ENCODE measurements around the gene MYH8.

MYH8 gene

DNA sequence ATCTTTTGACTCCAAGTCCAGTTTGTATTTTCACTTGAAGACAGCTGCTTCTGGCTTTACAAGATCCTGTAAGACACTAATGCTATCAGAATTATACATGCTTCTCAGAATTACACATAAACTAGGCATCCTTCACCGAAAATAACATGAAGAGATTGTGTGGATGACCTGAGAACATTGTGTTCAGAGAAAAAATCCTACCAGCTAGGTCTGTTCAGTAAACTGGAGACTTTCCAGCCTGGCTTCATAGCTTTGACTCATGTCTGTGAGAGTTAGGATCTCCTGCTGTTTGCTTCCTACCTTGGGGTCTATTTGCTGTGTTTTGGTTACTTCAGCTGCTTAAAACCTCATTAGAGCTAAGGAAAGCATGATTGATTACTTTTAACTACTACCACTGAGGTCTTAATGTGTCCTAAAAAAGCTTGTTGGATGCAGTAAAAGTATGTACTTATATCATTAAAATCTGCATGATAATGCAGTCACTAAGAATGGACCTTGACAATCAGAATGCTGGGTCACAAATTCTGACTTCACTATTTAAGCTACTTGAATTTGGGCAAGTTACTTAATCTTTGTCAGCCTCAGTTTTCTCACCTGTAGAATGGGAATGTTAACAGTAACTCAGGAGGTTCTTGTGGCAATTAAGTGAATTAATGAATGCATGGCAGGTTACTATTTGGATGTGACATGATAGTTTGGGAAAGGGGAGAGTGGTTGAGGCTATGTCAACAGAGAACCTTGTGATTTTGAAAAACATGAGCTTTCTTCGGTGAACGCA, 40.9 kb downstream of the MYH8 start:
- DNase-seq: no peak

DNA sequence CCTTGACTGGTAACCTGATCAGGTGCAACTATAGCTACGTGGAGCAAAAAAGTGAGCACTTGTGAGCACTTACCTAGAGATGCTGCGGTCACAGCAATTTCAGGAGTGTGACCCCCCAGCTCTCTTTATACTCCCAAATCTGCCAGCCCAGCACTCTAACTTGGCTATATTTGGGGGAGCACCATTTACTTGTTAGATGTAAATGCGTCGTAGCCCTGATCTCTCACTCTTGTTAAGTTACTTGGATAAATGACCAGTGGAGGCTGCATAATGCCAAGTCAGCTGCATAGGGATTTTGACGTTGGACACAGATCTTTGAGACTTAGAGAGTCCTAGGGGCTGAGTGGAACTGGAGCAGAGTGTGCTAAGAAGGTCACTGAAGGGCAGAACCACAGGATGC, 48.8 kb downstream of the MYH8 start, which contains the start of gene MYH13:
TSS of gene MYH13 (minus strand) at position 101 of the 400 bp plus-strand sequence. CDS start 8,476 bp downstream, outside the sequence.
- DNase-seq: no peak

DNA sequence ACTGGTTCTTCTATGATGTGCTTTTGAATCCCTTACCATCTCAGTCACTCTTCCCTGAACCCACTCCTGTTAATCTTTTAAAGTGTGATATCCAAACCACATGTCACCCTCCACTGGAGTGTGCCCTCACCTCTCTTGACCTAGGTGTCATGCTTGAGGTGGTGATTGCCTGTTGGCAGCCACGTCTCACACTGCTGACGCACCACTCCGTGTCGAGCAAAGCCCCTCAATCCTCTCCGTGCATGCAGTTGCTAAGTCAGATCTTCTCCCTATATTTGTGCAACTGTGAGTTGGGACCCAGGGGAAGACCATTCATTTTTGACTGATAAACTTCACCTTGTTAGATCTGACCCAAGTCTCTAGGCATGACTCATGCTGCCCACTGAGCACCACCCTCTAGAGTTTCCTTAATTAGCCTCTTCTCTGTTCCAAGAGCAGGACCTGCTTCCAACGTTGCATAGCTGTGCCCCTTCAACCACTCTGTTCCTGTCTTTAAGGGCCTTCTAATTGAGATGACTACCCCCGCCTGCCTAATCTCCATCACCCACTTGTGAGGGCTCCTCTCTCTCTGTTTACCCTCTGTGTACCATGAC, 51.6 kb downstream of the MYH8 start:
- DNase-seq: no peak

DNA sequence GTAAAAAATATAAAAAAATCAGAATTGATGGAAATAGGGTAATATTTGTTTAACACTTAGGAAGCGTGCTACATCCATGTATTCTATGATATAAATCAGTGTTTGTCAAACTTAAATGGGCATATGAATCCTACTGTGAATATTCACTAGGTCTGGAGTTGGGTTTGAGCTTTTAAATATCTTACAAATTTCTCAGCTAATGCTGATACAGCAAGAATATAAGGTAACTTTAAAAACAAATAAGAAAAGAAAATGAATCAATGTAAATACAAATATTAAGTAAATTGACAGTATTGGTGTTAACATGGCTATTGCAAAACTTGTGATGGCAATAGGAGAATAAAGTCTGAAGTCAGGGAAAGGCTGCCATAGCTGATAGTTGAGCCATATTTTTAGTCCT, 52.5 kb downstream of the MYH8 start:
- no peak for DNase-seq

DNA sequence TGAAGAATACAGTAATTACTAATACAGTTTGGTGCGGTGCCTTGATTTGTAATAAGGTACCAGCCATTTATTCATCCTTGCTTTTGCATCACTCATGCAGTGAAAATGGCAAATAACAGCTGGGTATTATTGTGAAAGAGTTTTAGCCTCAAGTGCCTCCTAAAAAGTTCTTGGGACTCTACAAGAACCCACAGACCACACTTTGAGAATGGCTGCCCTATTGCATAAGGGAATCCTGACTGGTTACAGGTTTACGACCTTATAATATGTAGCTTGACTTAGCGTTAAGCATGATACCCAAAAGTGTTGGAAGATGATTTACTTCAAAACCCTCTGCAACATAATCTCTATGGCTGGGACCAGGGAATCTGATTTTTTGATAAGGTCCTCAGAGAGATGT, 53.2 kb downstream of the MYH8 start:
- DNase-seq: no peak

DNA sequence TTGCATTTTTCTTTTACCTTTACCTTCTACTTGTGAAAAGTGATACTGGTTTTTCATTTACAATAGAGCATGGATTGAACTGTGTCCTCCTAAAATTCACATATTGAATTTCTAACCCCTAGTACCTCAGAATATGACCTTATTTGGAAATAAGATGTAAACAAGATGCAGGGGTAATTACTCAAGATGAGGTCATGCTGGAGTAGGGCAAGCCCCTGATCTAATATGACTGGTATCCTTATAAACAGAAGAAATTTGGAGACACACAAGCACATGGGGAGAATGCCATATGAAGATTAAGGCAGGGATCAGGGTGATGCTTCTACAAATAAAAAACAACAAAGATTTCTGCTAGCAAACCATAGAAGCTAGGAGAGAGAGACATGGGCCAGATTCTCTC, 61.2 kb downstream of the MYH8 start:
- no peak for DNase-seq

DNA sequence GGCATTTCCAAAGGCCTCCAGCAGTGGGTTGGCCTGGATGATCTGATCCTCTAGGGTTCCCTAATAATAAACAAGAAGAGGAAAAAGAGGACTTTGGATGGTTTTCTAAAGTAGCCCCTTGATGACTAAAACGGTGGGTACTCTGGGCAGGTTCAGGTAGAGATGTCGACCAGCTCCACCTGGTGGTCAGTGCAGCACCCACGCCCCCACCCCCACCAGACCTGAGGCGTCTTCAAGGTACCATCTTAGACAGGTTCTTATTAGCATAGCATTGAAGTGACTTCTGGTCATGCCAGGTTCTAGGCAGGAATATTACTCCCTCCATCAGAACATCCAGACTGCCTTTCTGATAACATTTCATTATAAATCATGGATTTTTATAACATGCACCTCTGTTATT, 64.0 kb downstream of the MYH8 start:
- DNase-seq: no peak

DNA sequence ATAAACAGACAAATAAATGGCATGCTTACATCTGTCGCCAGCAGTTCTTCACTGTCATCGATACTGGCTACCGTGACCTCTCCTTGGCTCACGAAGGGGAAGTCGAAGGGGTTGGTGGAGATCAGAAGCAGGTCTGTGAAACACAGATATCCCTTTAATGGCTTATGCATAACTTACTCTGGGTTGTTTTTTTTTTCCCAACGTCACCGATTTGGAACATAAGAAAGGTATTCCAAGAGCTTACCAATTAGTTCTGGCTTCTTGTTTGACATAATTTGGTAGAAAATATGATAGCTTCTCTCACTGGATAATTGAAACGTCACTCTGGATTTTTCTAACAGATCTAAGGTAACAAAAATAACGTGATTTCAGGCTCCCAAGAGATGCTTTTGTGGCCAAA, 67.1 kb downstream of the MYH8 start:
- DNase-seq: no peak

DNA sequence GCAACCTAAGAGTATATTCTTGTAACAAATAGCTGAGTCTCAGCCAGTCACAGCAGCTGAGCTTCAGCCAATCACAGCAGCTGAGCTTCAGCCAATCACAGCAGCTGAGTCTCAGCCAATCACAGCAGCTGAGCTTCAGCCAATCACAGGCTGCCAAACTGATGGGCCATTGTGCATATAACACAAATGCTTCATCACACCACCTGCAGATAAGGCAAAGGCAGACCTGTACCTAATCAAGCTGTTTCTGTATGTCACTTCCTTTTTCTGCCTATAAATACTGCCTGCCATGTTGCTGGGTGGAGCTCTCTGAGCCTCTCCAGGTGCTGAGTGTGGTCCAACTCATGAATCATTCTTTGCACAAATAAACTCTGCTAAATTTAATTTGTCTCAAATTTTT, 68.9 kb downstream of the MYH8 start:
- DNase-seq: no peak

DNA sequence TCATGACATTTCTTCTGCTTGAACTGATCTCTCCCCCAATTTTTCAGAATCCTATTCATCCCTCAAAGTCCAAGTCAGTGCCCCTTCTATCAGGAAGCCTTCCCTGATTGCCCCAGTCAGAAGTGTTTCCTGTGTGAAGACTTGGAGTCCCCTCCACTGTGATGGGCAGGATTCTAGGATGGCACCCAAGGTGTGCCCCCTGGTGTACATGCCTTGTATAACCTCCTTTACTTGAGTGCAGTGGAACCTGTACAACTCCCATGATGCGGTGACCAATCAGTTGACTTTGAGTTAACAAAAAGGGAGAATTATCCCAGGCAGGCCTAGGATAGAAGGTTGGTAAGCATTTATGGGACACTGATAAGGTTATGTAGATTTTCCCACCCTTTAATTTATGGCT, 72.3 kb downstream of the MYH8 start:
- DNase-seq: no peak

DNA sequence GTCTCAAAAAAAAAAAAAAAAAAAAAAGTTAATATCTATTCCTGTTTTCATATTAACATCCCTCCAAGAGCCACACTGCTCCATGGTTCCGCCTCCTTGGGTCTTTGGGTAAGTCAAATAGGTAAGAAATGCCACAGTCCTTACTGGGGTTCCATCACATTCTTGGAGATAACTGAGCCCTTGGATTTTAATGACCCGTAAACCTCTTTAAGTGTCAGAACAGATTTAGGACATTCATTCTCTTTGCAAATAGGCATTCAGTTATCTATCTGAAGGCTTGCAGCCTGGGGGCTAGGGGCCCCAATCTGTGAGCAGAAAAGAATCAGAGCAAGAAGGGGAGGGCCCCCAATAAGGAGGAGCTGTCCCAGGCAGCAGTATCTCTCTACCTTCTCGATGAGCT, 76.9 kb downstream of the MYH8 start:
- no peak for DNase-seq

All from NCI-H2107 (cell line).